NB4 (cell line): ENCODE measurements around the gene COX10.

Source experiments
- CTCF ChIP-seq: IDR thresholded peaks from one replicate; pipeline ENCODE4 v1.5.1; 2012; ENCODE audit warnings: low read depth, low read length
- MAX ChIP-seq: IDR thresholded peaks from 2 replicates; pipeline ENCODE4 v1.6.1; 2011; ENCODE audit warnings: low read depth, low read length
- POLR2A ChIP-seq: IDR thresholded peaks from 2 replicates; pipeline ENCODE4 v1.6.1; 2011; ENCODE audit warnings: mild to moderate bottlenecking; ENCODE audit not compliant: insufficient read length; ENCODE audit errors: extremely low read depth

GRCh38 chr17:14080847-14081251 is 11.5 kb downstream of the COX10 start:
- TF ChIP-seq POLR2A = no peak
- no peak for TF ChIP-seq CTCF
- TF ChIP-seq MAX = no peak
